ENCODE data around the gene ENO2. TPM values are rescaled to one million over a fixed set of nuclear protein-coding genes. Genes with fewer than 3 reads are reported as not detected.

Gene ENO2
- total RNA-seq, 5 donors from 2014 or later (not counting 1 experiment from before 2014, with no cell fraction given): 87.2 to 176 (median 148) TPM

DNA sequence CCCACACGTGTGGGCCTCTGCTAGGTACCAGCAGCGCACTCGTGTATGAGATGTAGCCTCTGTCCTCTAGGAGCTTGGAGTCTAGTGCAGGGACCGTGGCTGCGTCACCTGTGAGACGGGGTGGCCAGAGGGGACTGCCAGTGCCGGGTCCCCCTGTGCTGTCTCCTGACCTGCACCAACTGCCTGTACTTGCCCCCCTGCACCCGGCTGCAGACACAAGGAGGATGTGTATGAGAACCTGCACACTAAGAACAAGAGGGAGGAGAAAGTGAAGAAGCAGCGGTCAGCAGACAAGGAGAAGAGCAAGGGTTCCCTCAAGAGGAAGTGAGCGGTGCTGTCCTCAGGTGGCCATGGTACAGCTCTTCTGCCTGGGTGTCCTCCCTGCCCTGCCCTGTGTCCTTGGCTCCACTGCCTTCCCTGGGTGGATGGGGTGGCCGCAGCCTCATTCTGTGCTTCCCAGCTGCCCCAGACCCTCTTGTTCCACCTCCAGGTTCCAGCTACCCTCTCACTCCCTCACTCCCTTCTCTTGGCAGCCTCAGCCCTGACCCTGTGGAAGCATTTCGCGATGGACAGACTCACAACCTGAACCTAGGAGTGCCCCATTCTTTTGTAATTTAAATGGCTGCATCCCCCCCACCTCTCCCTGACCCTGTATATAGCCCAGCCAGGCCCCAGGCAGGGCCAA lies 46.4 kb downstream of the ENO2 start:
- Histone ChIP-seq H3K4me1 (ENCODE audit: control insufficient read depth in 1 of 2, extremely low read depth in 1 of 2, insufficient read depth in 2 of 2, low read length in 2 of 2) (peaks cover 55 to 96% of the 10 kb centered on the region in 2 experiments), H3K27ac (ENCODE audit: low read length) (peak overlapping the region; percentile 97), H3K36me3 (ENCODE audit: control insufficient read depth in 2 of 2, extremely low read depth in 1 of 2, insufficient read depth in 1 of 2, low read length in 1 of 2) (peaks cover 3 to 54% of the 10 kb centered on the region in 2 donors), H3K9me3 (no peaks in the 10 kb centered on the region), H3K4me3 (ENCODE audit: control insufficient read depth in 1 of 2, extremely low read depth in 1 of 2, low read length in 1 of 2) (peak overlapping the region in 1 of 2 donors; percentile 3), H3K27me3 (replicated peaks in 1 of 2; ENCODE audit: control insufficient read depth in 2 of 2, extremely low read depth in 1 of 2, insufficient read depth in 2 of 2, low read length in 1 of 2) (no peaks in the 10 kb centered on the region)
- peak overlapping the region; percentile 99 to 100 for H3K27ac Mint-ChIP-seq
- H3K4me1 Mint-ChIP-seq: peaks cover 77 to 90% (median 85%) of the 10 kb centered on the region in 3 donors
- POLR2A ChIA-PET: interaction anchor here (2.0 to 2.1 kb wide), 2 partner anchors 16 to 18 kb away, joined by 9 to 22 read pairs; partner anchors contain the start of genes C12orf57 (in 2 of the 2) and RNU7-1 (in 2 of the 2)
- H3K36me3 Mint-ChIP-seq: peaks cover 36% of the 10 kb centered on the region
- CTCF ChIA-PET: interaction anchor here (0.5 to 6.8 kb wide), 12 partner anchors 8 to 346 kb away, joined by 3 to 126 read pairs (median 6); partner anchors contain the start of genes C12orf57 (in 2 of the 2), PTPN6 (in 2 of the 2), RNU7-1 (in 2 of the 2) and CDCA3 (in 1 of the 2)
- 41% methylated on average over 12 of the region's 13 CpGs for WGBS (ENCODE audit: insufficient coverage)
- H3K27me3 Mint-ChIP-seq: no peaks in the 10 kb centered on the region
- peak; percentile 2 to 7 (median 4) for ATAC-seq (replicated peaks in 1 of 4)
- H3K4me3 Mint-ChIP-seq: peak overlapping the region; percentile 68 to 88 (median 76)
- no peaks in the 10 kb centered on the region for H3K9me3 Mint-ChIP-seq
- DNase-seq: peak in 3 of 35 experiments; percentile 44 to 60 (median 45)

GRCh38 chr12:6961278-6961694 lies 46.9 kb downstream of the ENO2 start:
- POLR2A ChIA-PET: interaction anchor here (2.0 to 2.1 kb wide), 2 partner anchors 17 to 18 kb away, joined by 9 to 22 read pairs; partner anchors contain the start of genes C12orf57 (in 2 of the 2) and RNU7-1 (in 2 of the 2)
- Mint-ChIP-seq H3K27ac (peak overlapping the region; percentile 99 to 100), H3K9me3 (no peaks in the 10 kb centered on the region), H3K4me1 (peaks cover 71 to 85% (median 80%) of the 10 kb centered on the region in 3 donors), H3K27me3 (no peaks in the 10 kb centered on the region), H3K4me3 (peak overlapping the region; percentile 68 to 88 (median 76)), H3K36me3 (peaks cover 34% of the 10 kb centered on the region)
- H3K27ac ChIP-seq (ENCODE audit: low read length): peak overlapping the region; percentile 97
- ATAC-seq (replicated peaks in 1 of 4) (peak; percentile 77 to 80 (median 80)), DNase-seq (peak; percentile 73 to 95 (median 85))
- peak overlapping the region in 1 of 2 donors; percentile 9 for H3K4me3 ChIP-seq (ENCODE audit: control insufficient read depth in 1 of 2, extremely low read depth in 1 of 2, low read length in 1 of 2)
- H3K27me3 ChIP-seq (replicated peaks in 1 of 2; ENCODE audit: control insufficient read depth in 2 of 2, extremely low read depth in 1 of 2, insufficient read depth in 2 of 2, low read length in 1 of 2): no peaks in the 10 kb centered on the region
- CTCF ChIA-PET: interaction anchor here (0.5 to 6.8 kb wide), 14 partner anchors 8 to 346 kb away, joined by 3 to 126 read pairs (median 6); partner anchors contain the start of genes C12orf57 (in 2 of the 2), PTPN6 (in 2 of the 2), RNU7-1 (in 2 of the 2) and CDCA3 (in 1 of the 2)
- no peaks in the 10 kb centered on the region for H3K9me3 ChIP-seq
- 2% methylated on average over 23 of the region's 24 CpGs for WGBS (ENCODE audit: insufficient coverage)
- H3K36me3 ChIP-seq (ENCODE audit: control insufficient read depth in 2 of 2, extremely low read depth in 1 of 2, insufficient read depth in 1 of 2, low read length in 1 of 2): peaks cover 0 to 54% of the 10 kb centered on the region in 2 donors
- peaks cover 53 to 90% of the 10 kb centered on the region in 2 experiments for H3K4me1 ChIP-seq (ENCODE audit: control insufficient read depth in 1 of 2, extremely low read depth in 1 of 2, insufficient read depth in 2 of 2, low read length in 2 of 2)

DNA sequence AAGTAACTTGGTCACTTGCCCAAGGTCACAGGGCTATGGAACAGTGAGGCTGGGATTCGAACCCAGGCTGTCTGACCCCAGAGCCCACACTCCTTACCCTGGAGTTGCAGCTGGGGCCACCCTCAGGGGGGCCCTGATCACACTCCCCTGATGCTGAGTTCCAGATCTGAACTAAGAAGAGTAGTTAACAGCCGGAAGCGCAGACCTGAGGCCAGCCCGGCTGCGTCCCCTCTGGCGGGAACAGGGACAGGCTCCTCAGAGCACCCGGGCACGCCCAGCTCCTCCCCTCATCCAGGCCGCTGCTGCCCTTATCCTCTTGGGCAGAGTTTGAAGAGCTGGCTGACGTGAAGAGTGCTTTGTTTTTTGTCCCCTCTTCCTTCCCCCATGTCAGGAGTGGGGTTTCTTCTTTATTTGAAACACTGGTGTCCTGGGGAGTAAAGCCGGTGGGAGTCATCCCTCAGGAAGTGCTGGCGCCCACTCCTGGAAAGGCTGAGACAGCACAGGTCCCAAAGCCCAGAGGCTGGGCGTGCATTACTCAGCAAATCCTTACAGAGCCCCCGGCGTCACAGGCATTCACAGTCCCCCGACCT lies 47.4 kb downstream of the ENO2 start:
- 26% methylated on average over 4 of the region's 16 CpGs for WGBS (ENCODE audit: insufficient coverage)
- H3K4me1 Mint-ChIP-seq: peaks cover 66 to 80% (median 75%) of the 10 kb centered on the region in 3 donors
- Histone ChIP-seq H3K27me3 (replicated peaks in 1 of 2; ENCODE audit: control insufficient read depth in 2 of 2, extremely low read depth in 1 of 2, insufficient read depth in 2 of 2, low read length in 1 of 2) (no peaks in the 10 kb centered on the region), H3K36me3 (ENCODE audit: control insufficient read depth in 2 of 2, extremely low read depth in 1 of 2, insufficient read depth in 1 of 2, low read length in 1 of 2) (peaks cover 0 to 54% of the 10 kb centered on the region in 2 donors), H3K4me1 (ENCODE audit: control insufficient read depth in 1 of 2, extremely low read depth in 1 of 2, insufficient read depth in 2 of 2, low read length in 2 of 2) (peaks cover 48 to 85% of the 10 kb centered on the region in 2 experiments), H3K9me3 (no peaks in the 10 kb centered on the region), H3K4me3 (ENCODE audit: control insufficient read depth in 1 of 2, extremely low read depth in 1 of 2, low read length in 1 of 2) (peak overlapping the region in 1 of 2 donors; percentile 9), H3K27ac (ENCODE audit: low read length) (peak overlapping the region; percentile 97)
- ChIA-PET POLR2A (interaction anchor here (2.0 to 2.1 kb wide), 2 partner anchors 17 to 19 kb away, joined by 9 to 22 read pairs; partner anchors contain the start of genes C12orf57 (in 2 of the 2) and RNU7-1 (in 2 of the 2)), CTCF (interaction anchor here (0.5 to 6.8 kb wide), 12 partner anchors 9 to 231 kb away, joined by 3 to 126 read pairs (median 6); partner anchors contain the start of genes C12orf57 (in 2 of the 2), PTPN6 (in 2 of the 2), RNU7-1 (in 2 of the 2) and CDCA3 (in 1 of the 2))
- H3K9me3 Mint-ChIP-seq: no peaks in the 10 kb centered on the region
- H3K27me3 Mint-ChIP-seq: no peaks in the 10 kb centered on the region
- peak overlapping the region; percentile 68 to 88 (median 76) for H3K4me3 Mint-ChIP-seq
- peaks cover 32% of the 10 kb centered on the region for H3K36me3 Mint-ChIP-seq
- H3K27ac Mint-ChIP-seq: peak overlapping the region; percentile 99 to 100
- ATAC-seq (replicated peaks in 1 of 4) (peak; percentile 13 to 29 (median 22)), DNase-seq (peak in 4 of 35 experiments; percentile 32 to 46 (median 42))

DNA sequence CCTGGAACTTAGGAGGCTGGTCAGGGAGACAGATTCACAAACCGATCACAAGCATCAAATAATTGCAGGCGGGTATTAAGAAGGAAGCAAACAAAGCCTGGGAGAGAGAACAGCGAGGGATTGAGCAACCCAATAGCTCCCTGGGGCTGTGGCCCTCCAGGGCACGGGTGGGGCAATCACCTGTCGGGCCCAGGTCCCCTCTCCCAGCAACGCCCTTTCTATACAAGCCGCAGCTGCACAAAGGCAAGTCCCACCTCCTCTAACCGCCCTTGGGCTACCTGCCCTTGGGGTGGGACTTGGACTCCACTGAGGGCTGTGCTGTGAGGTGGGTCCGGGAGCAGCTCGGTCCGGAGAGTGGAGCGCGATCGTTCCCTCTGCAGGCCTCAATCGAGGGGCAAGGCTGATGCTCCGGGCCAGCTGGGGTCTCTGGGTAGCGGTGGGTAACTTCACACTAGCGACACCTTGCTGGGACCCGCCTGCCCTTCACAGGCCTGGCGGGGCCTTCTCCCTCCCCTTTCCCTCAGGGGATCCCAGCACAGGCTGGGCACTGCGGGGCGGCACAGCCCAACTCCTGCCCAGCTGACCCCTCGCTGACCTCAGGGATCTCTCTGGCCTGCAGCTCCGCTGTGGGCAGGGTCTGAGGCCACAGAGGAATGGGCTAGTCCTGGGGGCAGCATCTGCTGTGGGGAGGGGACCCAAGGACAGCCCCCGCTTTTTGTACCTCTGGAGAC lies 48.1 kb downstream of the ENO2 start:
- DNase-seq (peak in 1 of 35 experiments; percentile 6), ATAC-seq (replicated peaks in 1 of 4) (no peak)
- Histone ChIP-seq H3K4me1 (ENCODE audit: control insufficient read depth in 1 of 2, extremely low read depth in 1 of 2, insufficient read depth in 2 of 2, low read length in 2 of 2) (peaks cover 41 to 79% of the 10 kb centered on the region in 2 experiments), H3K36me3 (ENCODE audit: control insufficient read depth in 2 of 2, extremely low read depth in 1 of 2, insufficient read depth in 1 of 2, low read length in 1 of 2) (peaks cover under 1 to 54% of the 10 kb centered on the region in 2 donors), H3K9me3 (no peaks in the 10 kb centered on the region), H3K27ac (ENCODE audit: low read length) (peak overlapping the region; percentile 97), H3K27me3 (replicated peaks in 1 of 2; ENCODE audit: control insufficient read depth in 2 of 2, extremely low read depth in 1 of 2, insufficient read depth in 2 of 2, low read length in 1 of 2) (no peaks in the 10 kb centered on the region), H3K4me3 (ENCODE audit: control insufficient read depth in 1 of 2, extremely low read depth in 1 of 2, low read length in 1 of 2) (no peak overlapping the region)
- H3K27me3 Mint-ChIP-seq: no peaks in the 10 kb centered on the region
- peak overlapping the region; percentile 68 to 88 (median 76) for H3K4me3 Mint-ChIP-seq
- peak overlapping the region; percentile 99 to 100 for H3K27ac Mint-ChIP-seq
- H3K4me1 Mint-ChIP-seq: peaks cover 60 to 73% (median 68%) of the 10 kb centered on the region in 3 donors
- POLR2A ChIA-PET: interaction anchor here (2.0 to 2.1 kb wide), 2 partner anchors 18 to 19 kb away, joined by 9 to 22 read pairs; partner anchors contain the start of genes C12orf57 (in 2 of the 2) and RNU7-1 (in 2 of the 2)
- no peaks in the 10 kb centered on the region for H3K9me3 Mint-ChIP-seq
- WGBS (ENCODE audit: insufficient coverage): 86% methylated on average over 14 of the region's 25 CpGs
- CTCF ChIA-PET: interaction anchor here (0.5 to 6.8 kb wide), 8 partner anchors 10 to 230 kb away, joined by 3 to 126 read pairs (median 8); partner anchors contain the start of genes C12orf57 (in 2 of the 2), RNU7-1 (in 2 of the 2) and PTPN6 (in 1 of the 2)
- H3K36me3 Mint-ChIP-seq: peaks cover 31% of the 10 kb centered on the region

DNA sequence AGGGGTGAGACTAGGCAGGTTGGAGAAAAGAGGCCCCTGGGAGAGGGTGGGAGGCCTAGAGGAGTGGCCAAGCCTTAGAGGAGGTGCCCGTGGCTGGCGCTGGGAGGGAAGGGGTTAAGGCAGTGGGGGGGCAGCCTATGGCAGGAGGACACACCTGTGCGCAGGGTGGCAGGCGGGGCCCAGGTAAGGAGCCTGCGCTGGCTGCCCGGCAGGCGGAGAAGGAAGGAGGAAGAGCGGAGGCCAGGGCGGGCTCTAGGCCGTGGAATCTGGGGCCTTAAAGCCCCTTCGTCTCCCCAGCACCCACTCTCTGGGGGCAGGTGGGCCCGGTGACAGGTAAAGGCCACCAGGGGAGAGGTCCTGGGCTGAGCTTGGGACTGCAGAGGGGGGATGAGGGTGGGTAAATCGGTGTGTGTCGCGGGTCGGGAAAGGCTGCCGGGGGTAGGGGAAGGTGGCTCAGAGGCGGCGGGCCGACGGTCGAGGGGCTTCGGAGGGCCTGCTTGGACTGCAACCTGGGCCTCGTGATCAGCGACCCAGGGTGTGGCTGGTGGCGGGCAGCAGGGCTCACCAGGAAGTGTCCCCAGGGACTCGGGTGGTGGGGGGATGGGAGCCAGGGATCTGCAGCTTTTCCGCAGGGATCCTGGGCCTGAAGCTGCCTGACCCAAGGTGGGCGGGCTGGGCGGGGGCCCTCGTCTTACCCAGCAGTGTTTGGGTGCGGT lies 48.8 kb downstream of the ENO2 start:
- H3K27me3 Mint-ChIP-seq: no peaks in the 10 kb centered on the region
- H3K4me1 ChIP-seq (ENCODE audit: control insufficient read depth in 1 of 2, extremely low read depth in 1 of 2, insufficient read depth in 2 of 2, low read length in 2 of 2): peaks cover 35 to 72% of the 10 kb centered on the region in 2 experiments
- no peak overlapping the region for H3K4me3 Mint-ChIP-seq
- H3K4me1 Mint-ChIP-seq: peaks cover 53 to 66% (median 61%) of the 10 kb centered on the region in 3 donors
- no peaks in the 10 kb centered on the region for H3K9me3 ChIP-seq
- CTCF ChIA-PET: interaction anchor here (0.6 to 6.8 kb wide), 8 partner anchors 9 to 94 kb away, joined by 3 to 126 read pairs (median 8); partner anchors contain the start of genes C12orf57 (in 2 of the 2), RNU7-1 (in 2 of the 2), PTPN6 (in 1 of the 2) and SPSB2 (in 1 of the 2)
- no peaks in the 10 kb centered on the region for H3K27me3 ChIP-seq (replicated peaks in 1 of 2; ENCODE audit: control insufficient read depth in 2 of 2, extremely low read depth in 1 of 2, insufficient read depth in 2 of 2, low read length in 1 of 2)
- POLR2A ChIA-PET: interaction anchor here in 1 of 2 donors (0.6 kb wide), 1 partner anchor 374 kb away, joined by 3 read pairs; no protein-coding TSS in a partner anchor
- H3K36me3 Mint-ChIP-seq: peaks cover 30% of the 10 kb centered on the region
- H3K27ac Mint-ChIP-seq: peak overlapping the region; percentile 99 to 100
- DNase-seq: no peak
- H3K9me3 Mint-ChIP-seq: no peaks in the 10 kb centered on the region
- no peak for ATAC-seq (replicated peaks in 1 of 4)
- H3K4me3 ChIP-seq (ENCODE audit: control insufficient read depth in 1 of 2, extremely low read depth in 1 of 2, low read length in 1 of 2): no peak overlapping the region
- H3K36me3 ChIP-seq (ENCODE audit: control insufficient read depth in 2 of 2, extremely low read depth in 1 of 2, insufficient read depth in 1 of 2, low read length in 1 of 2): peaks cover 3 to 54% of the 10 kb centered on the region in 2 donors
- 92% methylated on average over 18 of the region's 32 CpGs for WGBS (ENCODE audit: insufficient coverage)
- peak overlapping the region; percentile 97 for H3K27ac ChIP-seq (ENCODE audit: low read length)

Measured in T-cell (primary cell).